MM.1S (cell line): ENCODE measurements around the gene CX3CL1.

ENCODE experiments used
- DNase-seq: peaks from one replicate; pipeline ENCODE4 v3.0.0-alpha.2; 2015
- H2AFZ ChIP-seq: fragments of 300-600 bp; sonication (generic); 2 replicates; pipeline ENCODE4 v1.6.0; 2016; ENCODE audit warnings: antibody characterized with exemption, low read length
- H3F3A ChIP-seq: fragments of 300-600 bp; sonication (generic); 2 replicates; pipeline ENCODE4 v1.6.1; 2016; ENCODE audit warnings: mild to moderate bottlenecking, antibody characterized with exemption, low read length, moderate library complexity, mixed read lengths; ENCODE audit not compliant: insufficient read depth
- H3K27ac ChIP-seq: fragments of 300-600 bp; sonication (generic); 2 replicates; pipeline ENCODE4 v1.5.1; 2016; ENCODE audit warnings: mild to moderate bottlenecking, low read length
- H3K27me3 ChIP-seq: fragments of 300-600 bp; sonication (generic); replicated peaks from 2 replicates; pipeline ENCODE4 v1.6.0; 2016; ENCODE audit warnings: low read length; ENCODE audit not compliant: insufficient read depth
- H3K36me3 ChIP-seq: fragments of 300-600 bp; sonication (generic); replicated peaks from 2 replicates; pipeline ENCODE4 v1.6.1; 2016; ENCODE audit warnings: mild to moderate bottlenecking, low read length, mixed read lengths; ENCODE audit not compliant: insufficient read depth
- H3K4me1 ChIP-seq: fragments of 300-600 bp; sonication (generic); 2 replicates; pipeline ENCODE4 v1.6.1; 2016; ENCODE audit warnings: low read length, mixed read lengths
- H3K4me2 ChIP-seq: fragments of 300-600 bp; sonication (generic); 2 replicates; pipeline ENCODE4 v1.6.0; 2016; ENCODE audit warnings: low read depth, low read length
- H3K4me3 ChIP-seq: fragments of 300-600 bp; sonication (generic); 2 replicates; pipeline ENCODE4 v1.5.1; 2016; ENCODE audit warnings: low read length, mixed read lengths
- H3K79me2 ChIP-seq: fragments of 300-600 bp; sonication (generic); 2 replicates; pipeline ENCODE4 v1.6.1; 2016; ENCODE audit warnings: mixed run types, low read length, mixed read lengths
- H3K9ac ChIP-seq: fragments of 300-600 bp; sonication (generic); 2 replicates; pipeline ENCODE4 v1.6.1; 2016; ENCODE audit warnings: low read length, mixed read lengths
- H3K9me2 ChIP-seq: fragments of 300-600 bp; sonication (generic); replicated peaks from 2 replicates; pipeline ENCODE4 v1.6.1; 2016; ENCODE audit warnings: mild to moderate bottlenecking, low read length, mixed read lengths; ENCODE audit not compliant: insufficient read depth
- H3K9me3 ChIP-seq: fragments of 300-600 bp; sonication (generic); replicated peaks from 2 replicates; pipeline ENCODE4 v1.6.1; 2016; ENCODE audit warnings: mild to moderate bottlenecking, low read length, mixed read lengths; ENCODE audit not compliant: insufficient read depth
- H4K20me1 ChIP-seq: fragments of 300-600 bp; sonication (generic); 2 replicates; pipeline ENCODE4 v1.6.1; 2016; ENCODE audit warnings: mild to moderate bottlenecking, low read length, moderate library complexity, mixed read lengths; ENCODE audit not compliant: insufficient read depth
- CTCF ChIP-seq: fragments of 300-600 bp; sonication (generic); IDR thresholded peaks from 2 replicates; pipeline ENCODE4 v1.5.1; 2016; ENCODE audit warnings: antibody characterized with exemption, low read length, mixed read lengths
- EZH2 ChIP-seq: fragments of 300-600 bp; sonication (generic); optimal IDR thresholded peaks from 2 replicates; pipeline ENCODE3; 2017; ENCODE audit warnings: low read depth, mild to moderate bottlenecking, antibody characterized with exemption, low read length, mixed read lengths
- EZH2phosphoT487 ChIP-seq: fragments of 300-600 bp; sonication (generic); IDR thresholded peaks from 2 replicates; pipeline ENCODE4 v1.6.1; 2018; ENCODE audit warnings: antibody characterized with exemption, low read length

CX3CL1 gene

DNA sequence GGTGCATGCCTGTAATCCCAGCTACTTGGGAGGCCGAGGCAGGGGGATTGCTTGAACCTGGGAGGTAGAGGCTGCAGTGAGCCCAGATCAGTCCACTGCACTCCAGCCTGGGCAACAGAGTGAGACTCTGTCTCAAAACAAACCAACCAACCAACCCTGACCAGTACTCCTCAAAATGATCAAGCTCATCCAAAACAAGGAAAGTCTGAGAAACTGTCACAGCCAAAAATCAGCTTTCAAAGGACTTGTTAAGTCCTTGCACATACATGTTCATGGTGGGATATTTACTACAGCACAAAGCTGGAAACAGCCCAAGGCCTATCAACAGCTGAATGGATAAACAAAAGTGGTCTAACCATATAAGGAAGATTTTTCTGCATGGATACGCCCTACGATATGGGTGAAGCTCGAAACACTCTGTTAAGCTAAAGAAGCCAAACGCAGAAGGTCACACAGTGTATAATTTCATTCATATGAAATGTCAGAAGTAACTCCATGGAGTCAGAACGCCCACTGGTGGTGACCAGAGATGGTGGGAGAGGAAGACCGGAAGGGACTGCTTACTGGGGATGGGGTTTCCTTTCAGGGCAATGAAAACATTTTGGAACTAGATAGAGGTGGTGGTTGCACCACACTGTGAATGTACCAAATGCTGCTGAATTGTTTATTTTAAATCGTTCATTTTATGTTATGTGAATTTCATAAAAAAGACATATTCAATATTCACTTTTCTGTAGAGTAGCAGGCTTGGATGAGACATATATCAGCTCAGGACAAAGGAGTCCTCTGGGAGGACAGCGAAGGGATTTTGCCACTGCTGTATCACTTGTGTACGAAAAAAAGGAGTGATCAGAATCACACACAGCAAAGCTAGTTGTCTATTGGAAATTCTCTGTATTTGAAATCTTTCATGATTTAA lies 50.0 kb downstream of the CX3CL1 start:
- H3K79me2 ChIP-seq = no peaks in the 10 kb centered on the region
- H3K4me2 ChIP-seq = no peak overlapping the region
- TF ChIP-seq EZH2 (no peak), CTCF (peak; percentile 34), EZH2phosphoT487 (no peak)
- no peaks in the 10 kb centered on the region for H3K9me2 ChIP-seq
- no peaks in the 10 kb centered on the region for H3K9me3 ChIP-seq
- no peak for DNase-seq
- H3K4me3 ChIP-seq = no peak overlapping the region
- no peaks in the 10 kb centered on the region for H3K36me3 ChIP-seq
- no peaks in the 10 kb centered on the region for H4K20me1 ChIP-seq
- no peak overlapping the region for H3K27ac ChIP-seq
- no peaks in the 10 kb centered on the region for H3K4me1 ChIP-seq
- H3K27me3 ChIP-seq = no peaks in the 10 kb centered on the region
- no peak overlapping the region for H3K9ac ChIP-seq
- H3F3A ChIP-seq = no peaks in the 10 kb centered on the region
- H2AFZ ChIP-seq = no peak overlapping the region

DNA sequence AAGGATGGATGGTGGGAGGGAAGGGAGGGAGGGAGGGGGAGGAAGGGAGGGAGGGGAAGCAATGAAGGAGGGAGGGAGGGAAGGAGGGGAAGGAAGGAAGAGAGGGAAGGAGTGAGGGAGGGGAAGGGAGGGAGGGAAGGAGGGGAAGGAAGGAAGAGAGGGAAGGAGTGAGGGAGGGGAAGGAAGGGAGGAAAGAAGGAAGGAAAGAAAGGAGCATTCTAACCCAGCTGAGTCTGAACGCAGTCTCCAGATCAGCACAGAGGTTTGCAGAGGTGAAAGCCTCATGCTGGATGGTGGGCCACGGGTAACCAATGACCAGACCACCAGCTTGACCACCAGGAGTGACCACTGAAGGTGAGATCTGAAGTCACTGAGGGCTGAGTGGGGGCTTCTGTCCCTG lies 50.9 kb downstream of the CX3CL1 start:
- Histone ChIP-seq H3K27ac (no peak overlapping the region), H4K20me1 (no peaks in the 10 kb centered on the region), H3K79me2 (no peaks in the 10 kb centered on the region), H3K4me2 (no peak overlapping the region), H3K27me3 (no peaks in the 10 kb centered on the region), H3F3A (no peaks in the 10 kb centered on the region), H3K4me1 (no peaks in the 10 kb centered on the region), H3K36me3 (no peaks in the 10 kb centered on the region), H2AFZ (no peak overlapping the region), H3K9me3 (no peaks in the 10 kb centered on the region), H3K4me3 (no peak overlapping the region), H3K9me2 (no peaks in the 10 kb centered on the region), H3K9ac (no peak overlapping the region)
- TF ChIP-seq EZH2phosphoT487 = no peak
- no peak for TF ChIP-seq CTCF
- TF ChIP-seq EZH2 = no peak
- no peak for DNase-seq

GRCh38 chr16:57424583-57424982 lies 52.3 kb downstream of the CX3CL1 start:
- H3K4me1 ChIP-seq = no peaks in the 10 kb centered on the region
- H3K4me3 ChIP-seq = no peak overlapping the region
- no peak overlapping the region for H3K9ac ChIP-seq
- H4K20me1 ChIP-seq = no peaks in the 10 kb centered on the region
- no peaks in the 10 kb centered on the region for H3K9me2 ChIP-seq
- no peak overlapping the region for H2AFZ ChIP-seq
- H3K9me3 ChIP-seq = no peaks in the 10 kb centered on the region
- H3K36me3 ChIP-seq = no peaks in the 10 kb centered on the region
- no peak overlapping the region for H3K27ac ChIP-seq
- H3K27me3 ChIP-seq = no peaks in the 10 kb centered on the region
- no peak for DNase-seq
- TF ChIP-seq EZH2phosphoT487 (no peak), CTCF (no peak), EZH2 (no peak)
- no peaks in the 10 kb centered on the region for H3F3A ChIP-seq
- H3K4me2 ChIP-seq = no peak overlapping the region
- H3K79me2 ChIP-seq = no peaks in the 10 kb centered on the region
